ENCODE data around the gene XRN2. TPM values are rescaled to one million over a fixed set of nuclear protein-coding genes. Genes with fewer than 3 reads are reported as not detected.

Gene XRN2
- total and polyA plus RNA-seq, 2 experiments from 2014 or later = 39.6 to 79.1 TPM

DNA sequence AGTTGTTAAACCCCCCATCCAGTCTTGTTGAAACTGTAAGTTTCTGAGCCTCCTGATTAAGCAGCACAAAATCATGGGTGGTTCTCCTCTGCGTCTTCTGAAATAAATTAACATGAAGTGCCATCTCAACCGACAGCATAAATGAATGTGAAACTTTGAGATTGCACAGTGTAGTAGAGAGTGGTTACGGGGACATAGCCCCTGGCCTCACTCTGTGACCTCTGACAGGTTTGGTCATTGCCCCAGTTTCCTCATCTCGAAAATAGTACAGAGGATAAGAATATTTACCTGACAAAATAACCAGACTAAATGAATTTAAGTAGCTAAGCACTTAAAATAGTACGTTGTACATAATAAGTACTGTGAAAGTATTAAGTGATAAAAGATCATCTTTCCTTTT lies 75.1 kb downstream of the XRN2 start:
- Histone ChIP-seq H3K4me3 (no peak overlapping the region), H3K27me3 (no peaks in the 10 kb centered on the region), H3K79me2 (peaks cover 40% of the 10 kb centered on the region), H3K9me2 (replicated peaks; ENCODE audit: insufficient read depth) (no peaks in the 10 kb centered on the region), H3K27ac (no peak overlapping the region), H2AFZ (no peak overlapping the region), H3K4me2 (no peak overlapping the region), H4K20me1 (ENCODE audit: insufficient read depth, poor library complexity, severe bottlenecking) (peaks cover 24% of the 10 kb centered on the region), H3K36me3 (replicated peaks; ENCODE audit: insufficient read depth, low read depth) (no peaks in the 10 kb centered on the region), H3K9me3 (ENCODE audit: low read depth) (no peaks in the 10 kb centered on the region), H3K4me1 (ENCODE audit: insufficient read depth) (no peaks in the 10 kb centered on the region)
- WGBS (ENCODE audit: low lambda C conversion rate, missing lambda C conversion rate) = 76% methylated on average over 5 of the region's 5 CpGs
- TF ChIP-seq, protein P1, sequence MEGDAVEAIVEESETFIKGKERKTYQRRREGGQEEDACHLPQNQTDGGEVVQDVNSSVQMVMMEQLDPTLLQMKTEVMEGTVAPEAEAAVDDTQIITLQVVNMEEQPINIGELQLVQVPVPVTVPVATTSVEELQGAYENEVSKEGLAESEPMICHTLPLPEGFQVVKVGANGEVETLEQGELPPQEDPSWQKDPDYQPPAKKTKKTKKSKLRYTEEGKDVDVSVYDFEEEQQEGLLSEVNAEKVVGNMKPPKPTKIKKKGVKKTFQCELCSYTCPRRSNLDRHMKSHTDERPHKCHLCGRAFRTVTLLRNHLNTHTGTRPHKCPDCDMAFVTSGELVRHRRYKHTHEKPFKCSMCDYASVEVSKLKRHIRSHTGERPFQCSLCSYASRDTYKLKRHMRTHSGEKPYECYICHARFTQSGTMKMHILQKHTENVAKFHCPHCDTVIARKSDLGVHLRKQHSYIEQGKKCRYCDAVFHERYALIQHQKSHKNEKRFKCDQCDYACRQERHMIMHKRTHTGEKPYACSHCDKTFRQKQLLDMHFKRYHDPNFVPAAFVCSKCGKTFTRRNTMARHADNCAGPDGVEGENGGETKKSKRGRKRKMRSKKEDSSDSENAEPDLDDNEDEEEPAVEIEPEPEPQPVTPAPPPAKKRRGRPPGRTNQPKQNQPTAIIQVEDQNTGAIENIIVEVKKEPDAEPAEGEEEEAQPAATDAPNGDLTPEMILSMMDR (IDR thresholded peaks at IDR 0.05; ENCODE audit: poor library complexity) = no peak
- TF ChIP-seq EZH2 (IDR thresholded peaks at IDR 0.05; ENCODE audit: borderline replicate concordance) (no peak), EZH2phosphoT487 (IDR thresholded peaks at IDR 0.05; ENCODE audit: low read depth, severe bottlenecking, unreplicated experiment) (no peak)
- no peak for DNase-seq (ENCODE audit: low spot score)

DNA sequence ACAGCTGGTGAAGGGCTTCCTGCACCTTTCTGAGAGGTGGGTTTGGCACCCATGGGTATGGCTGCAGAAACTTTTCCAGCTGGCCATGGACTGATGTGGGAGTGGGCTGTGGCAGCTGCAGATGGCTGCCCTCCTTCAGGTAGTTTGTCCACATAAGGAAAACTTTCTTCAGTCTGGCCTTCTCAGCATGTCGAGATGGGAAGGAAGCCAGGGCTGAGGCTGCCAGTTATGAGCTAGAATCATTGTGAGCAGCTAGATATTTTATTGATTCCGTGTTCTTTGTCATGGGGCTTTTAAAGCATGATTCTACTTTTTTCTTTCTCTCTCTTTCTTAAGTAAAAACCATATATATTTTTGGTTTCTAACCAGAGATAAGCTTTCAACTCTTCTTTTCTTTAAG lies 77.6 kb downstream of the XRN2 start:
- no peak overlapping the region for H3K27ac ChIP-seq
- H3K9me2 ChIP-seq (replicated peaks; ENCODE audit: insufficient read depth) = no peaks in the 10 kb centered on the region
- no peaks in the 10 kb centered on the region for H3K36me3 ChIP-seq (replicated peaks; ENCODE audit: insufficient read depth, low read depth)
- H2AFZ ChIP-seq = no peak overlapping the region
- peaks cover 23% of the 10 kb centered on the region for H3K79me2 ChIP-seq
- peaks cover 14% of the 10 kb centered on the region for H4K20me1 ChIP-seq (ENCODE audit: insufficient read depth, poor library complexity, severe bottlenecking)
- no peak for TF ChIP-seq EZH2 (IDR thresholded peaks at IDR 0.05; ENCODE audit: borderline replicate concordance)
- TF ChIP-seq EZH2phosphoT487 (IDR thresholded peaks at IDR 0.05; ENCODE audit: low read depth, severe bottlenecking, unreplicated experiment) = no peak
- TF ChIP-seq, protein P1 (IDR thresholded peaks at IDR 0.05; ENCODE audit: poor library complexity) = no peak
- no peaks in the 10 kb centered on the region for H3K9me3 ChIP-seq (ENCODE audit: low read depth)
- no peak for DNase-seq (ENCODE audit: low spot score)
- H3K4me3 ChIP-seq = no peak overlapping the region
- H3K4me2 ChIP-seq = no peak overlapping the region
- no peaks in the 10 kb centered on the region for H3K27me3 ChIP-seq
- WGBS (ENCODE audit: low lambda C conversion rate, missing lambda C conversion rate) = 87% methylated on average over 2 of the region's 2 CpGs
- H3K4me1 ChIP-seq (ENCODE audit: insufficient read depth) = no peaks in the 10 kb centered on the region

DNA sequence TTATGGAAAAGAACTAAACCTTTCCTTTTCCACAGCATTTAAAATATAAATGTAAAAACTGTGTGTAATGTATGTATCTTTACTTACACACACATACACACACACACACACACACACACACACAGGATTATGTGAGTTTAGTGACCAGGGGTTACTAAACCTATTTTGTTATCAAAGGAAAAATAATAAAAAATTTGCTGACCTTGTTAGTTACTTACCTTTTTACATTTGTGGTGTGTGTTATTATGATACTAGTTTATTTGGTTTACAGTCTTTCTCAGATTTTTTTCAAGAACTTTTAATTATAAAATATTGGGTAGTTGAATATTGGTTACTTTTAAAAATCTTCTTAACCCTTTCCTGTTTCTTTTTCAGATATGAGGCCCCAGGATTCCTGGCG lies 78.5 kb downstream of the XRN2 start:
- H3K36me3 ChIP-seq (replicated peaks; ENCODE audit: insufficient read depth, low read depth) = no peaks in the 10 kb centered on the region
- no peaks in the 10 kb centered on the region for H3K4me1 ChIP-seq (ENCODE audit: insufficient read depth)
- H3K9me2 ChIP-seq (replicated peaks; ENCODE audit: insufficient read depth) = no peaks in the 10 kb centered on the region
- no peaks in the 10 kb centered on the region for H3K27me3 ChIP-seq
- H3K9me3 ChIP-seq (ENCODE audit: low read depth) = no peaks in the 10 kb centered on the region
- 95% methylated on average over 1 of the region's 1 CpG for WGBS (ENCODE audit: low lambda C conversion rate, missing lambda C conversion rate)
- DNase-seq (ENCODE audit: low spot score) = no peak
- no peak overlapping the region for H2AFZ ChIP-seq
- no peak overlapping the region for H3K4me2 ChIP-seq
- TF ChIP-seq EZH2 (IDR thresholded peaks at IDR 0.05; ENCODE audit: borderline replicate concordance) = no peak
- TF ChIP-seq EZH2phosphoT487 (IDR thresholded peaks at IDR 0.05; ENCODE audit: low read depth, severe bottlenecking, unreplicated experiment) = no peak
- H4K20me1 ChIP-seq (ENCODE audit: insufficient read depth, poor library complexity, severe bottlenecking) = peaks cover 14% of the 10 kb centered on the region
- no peak overlapping the region for H3K4me3 ChIP-seq
- no peak overlapping the region for H3K27ac ChIP-seq
- H3K79me2 ChIP-seq = peaks cover 16% of the 10 kb centered on the region

DNA sequence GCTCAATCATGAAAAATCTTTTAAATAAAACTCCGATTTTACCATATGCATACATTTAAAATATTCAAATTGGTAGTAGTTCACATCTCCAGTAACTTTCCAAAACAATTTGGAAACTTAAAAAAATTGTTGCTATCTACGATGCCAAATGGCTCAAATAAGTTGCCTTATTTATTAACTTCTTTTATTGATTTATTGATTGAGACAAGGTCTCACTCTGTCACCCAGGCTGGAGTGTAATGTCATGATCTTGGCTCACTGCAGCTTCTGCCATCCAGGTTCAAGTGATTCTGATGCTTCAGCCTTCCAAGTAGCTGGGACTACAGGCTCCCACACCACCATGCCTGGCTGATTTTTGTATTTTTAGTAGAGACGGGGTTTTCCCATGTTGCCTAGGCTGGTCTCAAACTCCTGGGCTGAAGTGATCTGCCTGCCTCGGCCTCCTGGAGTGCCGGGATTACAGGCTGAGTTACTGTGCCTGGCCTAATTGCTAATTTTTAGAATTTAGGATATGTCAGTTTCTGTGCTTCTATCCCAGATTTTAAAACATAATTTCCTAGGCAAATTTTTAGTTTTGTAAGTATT lies 81.3 kb downstream of the XRN2 start:
- TF ChIP-seq EZH2phosphoT487 (IDR thresholded peaks at IDR 0.05; ENCODE audit: low read depth, severe bottlenecking, unreplicated experiment) = no peak
- no peak for TF ChIP-seq EZH2 (IDR thresholded peaks at IDR 0.05; ENCODE audit: borderline replicate concordance)
- Histone ChIP-seq H3K36me3 (replicated peaks; ENCODE audit: insufficient read depth, low read depth) (no peaks in the 10 kb centered on the region), H3K27ac (no peak overlapping the region), H4K20me1 (ENCODE audit: insufficient read depth, poor library complexity, severe bottlenecking) (no peaks in the 10 kb centered on the region), H2AFZ (no peak overlapping the region), H3K79me2 (no peaks in the 10 kb centered on the region), H3K4me2 (no peak overlapping the region), H3K27me3 (peaks cover 13% of the 10 kb centered on the region), H3K9me3 (ENCODE audit: low read depth) (no peaks in the 10 kb centered on the region), H3K4me3 (no peak overlapping the region), H3K4me1 (ENCODE audit: insufficient read depth) (no peaks in the 10 kb centered on the region), H3K9me2 (replicated peaks; ENCODE audit: insufficient read depth) (no peaks in the 10 kb centered on the region)
- DNase-seq (ENCODE audit: low spot score) = no peak
- 97% methylated on average over 5 of the region's 5 CpGs for WGBS (ENCODE audit: low lambda C conversion rate, missing lambda C conversion rate)

Data from hepatocyte (in vitro differentiated cells).